ENCODE results near the gene CGB1. TPM values are rescaled to one million over a fixed set of nuclear protein-coding genes. Genes with fewer than 3 reads are reported as not detected.

The CGB1 gene
- total and polyA plus RNA-seq, 2 of the 8 experiments (the other 6 are each of a cell fraction or from before 2014, with no cell fraction given) = not detected

DNA sequence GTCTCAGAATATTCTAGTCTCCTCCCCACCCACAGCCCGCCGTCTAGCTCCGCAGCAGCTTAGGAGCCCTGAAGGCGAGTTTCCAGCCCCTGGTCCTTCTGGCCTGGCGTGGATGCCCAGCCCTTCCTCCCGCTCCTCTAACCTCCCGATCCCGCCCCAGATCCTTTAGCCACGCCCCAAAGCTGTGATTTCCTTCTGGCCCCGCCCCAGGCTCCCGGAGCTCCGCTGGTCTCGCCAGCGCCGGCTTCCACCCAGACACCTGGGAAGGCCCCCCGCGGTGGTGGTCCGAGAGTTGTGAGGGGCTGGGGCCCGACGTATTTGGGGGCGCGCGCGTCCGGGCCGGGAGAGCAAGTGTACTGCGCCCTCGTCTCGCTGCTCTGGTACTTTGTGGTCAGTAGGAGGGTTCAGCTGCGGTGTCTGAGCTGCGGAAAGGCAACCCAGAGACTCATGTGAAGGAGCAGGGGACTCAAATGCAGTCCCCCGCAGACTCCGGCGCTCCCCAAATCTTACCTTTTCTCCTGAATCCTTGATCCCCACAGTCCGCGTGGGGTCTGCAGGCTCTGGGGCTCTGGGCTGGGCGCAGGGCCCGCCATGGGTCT lies 21.0 kb upstream of the CGB1 start, which contains the start of gene CGB7 (continued):
- TF ChIP-seq, protein P1, sequence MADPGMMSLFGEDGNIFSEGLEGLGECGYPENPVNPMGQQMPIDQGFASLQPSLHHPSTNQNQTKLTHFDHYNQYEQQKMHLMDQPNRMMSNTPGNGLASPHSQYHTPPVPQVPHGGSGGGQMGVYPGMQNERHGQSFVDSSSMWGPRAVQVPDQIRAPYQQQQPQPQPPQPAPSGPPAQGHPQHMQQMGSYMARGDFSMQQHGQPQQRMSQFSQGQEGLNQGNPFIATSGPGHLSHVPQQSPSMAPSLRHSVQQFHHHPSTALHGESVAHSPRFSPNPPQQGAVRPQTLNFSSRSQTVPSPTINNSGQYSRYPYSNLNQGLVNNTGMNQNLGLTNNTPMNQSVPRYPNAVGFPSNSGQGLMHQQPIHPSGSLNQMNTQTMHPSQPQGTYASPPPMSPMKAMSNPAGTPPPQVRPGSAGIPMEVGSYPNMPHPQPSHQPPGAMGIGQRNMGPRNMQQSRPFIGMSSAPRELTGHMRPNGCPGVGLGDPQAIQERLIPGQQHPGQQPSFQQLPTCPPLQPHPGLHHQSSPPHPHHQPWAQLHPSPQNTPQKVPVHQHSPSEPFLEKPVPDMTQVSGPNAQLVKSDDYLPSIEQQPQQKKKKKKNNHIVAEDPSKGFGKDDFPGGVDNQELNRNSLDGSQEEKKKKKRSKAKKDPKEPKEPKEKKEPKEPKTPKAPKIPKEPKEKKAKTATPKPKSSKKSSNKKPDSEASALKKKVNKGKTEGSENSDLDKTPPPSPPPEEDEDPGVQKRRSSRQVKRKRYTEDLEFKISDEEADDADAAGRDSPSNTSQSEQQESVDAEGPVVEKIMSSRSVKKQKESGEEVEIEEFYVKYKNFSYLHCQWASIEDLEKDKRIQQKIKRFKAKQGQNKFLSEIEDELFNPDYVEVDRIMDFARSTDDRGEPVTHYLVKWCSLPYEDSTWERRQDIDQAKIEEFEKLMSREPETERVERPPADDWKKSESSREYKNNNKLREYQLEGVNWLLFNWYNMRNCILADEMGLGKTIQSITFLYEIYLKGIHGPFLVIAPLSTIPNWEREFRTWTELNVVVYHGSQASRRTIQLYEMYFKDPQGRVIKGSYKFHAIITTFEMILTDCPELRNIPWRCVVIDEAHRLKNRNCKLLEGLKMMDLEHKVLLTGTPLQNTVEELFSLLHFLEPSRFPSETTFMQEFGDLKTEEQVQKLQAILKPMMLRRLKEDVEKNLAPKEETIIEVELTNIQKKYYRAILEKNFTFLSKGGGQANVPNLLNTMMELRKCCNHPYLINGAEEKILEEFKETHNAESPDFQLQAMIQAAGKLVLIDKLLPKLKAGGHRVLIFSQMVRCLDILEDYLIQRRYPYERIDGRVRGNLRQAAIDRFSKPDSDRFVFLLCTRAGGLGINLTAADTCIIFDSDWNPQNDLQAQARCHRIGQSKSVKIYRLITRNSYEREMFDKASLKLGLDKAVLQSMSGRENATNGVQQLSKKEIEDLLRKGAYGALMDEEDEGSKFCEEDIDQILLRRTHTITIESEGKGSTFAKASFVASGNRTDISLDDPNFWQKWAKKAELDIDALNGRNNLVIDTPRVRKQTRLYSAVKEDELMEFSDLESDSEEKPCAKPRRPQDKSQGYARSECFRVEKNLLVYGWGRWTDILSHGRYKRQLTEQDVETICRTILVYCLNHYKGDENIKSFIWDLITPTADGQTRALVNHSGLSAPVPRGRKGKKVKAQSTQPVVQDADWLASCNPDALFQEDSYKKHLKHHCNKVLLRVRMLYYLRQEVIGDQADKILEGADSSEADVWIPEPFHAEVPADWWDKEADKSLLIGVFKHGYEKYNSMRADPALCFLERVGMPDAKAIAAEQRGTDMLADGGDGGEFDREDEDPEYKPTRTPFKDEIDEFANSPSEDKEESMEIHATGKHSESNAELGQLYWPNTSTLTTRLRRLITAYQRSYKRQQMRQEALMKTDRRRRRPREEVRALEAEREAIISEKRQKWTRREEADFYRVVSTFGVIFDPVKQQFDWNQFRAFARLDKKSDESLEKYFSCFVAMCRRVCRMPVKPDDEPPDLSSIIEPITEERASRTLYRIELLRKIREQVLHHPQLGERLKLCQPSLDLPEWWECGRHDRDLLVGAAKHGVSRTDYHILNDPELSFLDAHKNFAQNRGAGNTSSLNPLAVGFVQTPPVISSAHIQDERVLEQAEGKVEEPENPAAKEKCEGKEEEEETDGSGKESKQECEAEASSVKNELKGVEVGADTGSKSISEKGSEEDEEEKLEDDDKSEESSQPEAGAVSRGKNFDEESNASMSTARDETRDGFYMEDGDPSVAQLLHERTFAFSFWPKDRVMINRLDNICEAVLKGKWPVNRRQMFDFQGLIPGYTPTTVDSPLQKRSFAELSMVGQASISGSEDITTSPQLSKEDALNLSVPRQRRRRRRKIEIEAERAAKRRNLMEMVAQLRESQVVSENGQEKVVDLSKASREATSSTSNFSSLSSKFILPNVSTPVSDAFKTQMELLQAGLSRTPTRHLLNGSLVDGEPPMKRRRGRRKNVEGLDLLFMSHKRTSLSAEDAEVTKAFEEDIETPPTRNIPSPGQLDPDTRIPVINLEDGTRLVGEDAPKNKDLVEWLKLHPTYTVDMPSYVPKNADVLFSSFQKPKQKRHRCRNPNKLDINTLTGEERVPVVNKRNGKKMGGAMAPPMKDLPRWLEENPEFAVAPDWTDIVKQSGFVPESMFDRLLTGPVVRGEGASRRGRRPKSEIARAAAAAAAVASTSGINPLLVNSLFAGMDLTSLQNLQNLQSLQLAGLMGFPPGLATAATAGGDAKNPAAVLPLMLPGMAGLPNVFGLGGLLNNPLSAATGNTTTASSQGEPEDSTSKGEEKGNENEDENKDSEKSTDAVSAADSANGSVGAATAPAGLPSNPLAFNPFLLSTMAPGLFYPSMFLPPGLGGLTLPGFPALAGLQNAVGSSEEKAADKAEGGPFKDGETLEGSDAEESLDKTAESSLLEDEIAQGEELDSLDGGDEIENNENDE (IDR thresholded peaks at IDR 0.05; ENCODE audit: insufficient replicate concordance, low read length) = no peak
- TF ChIP-seq SRF (IDR thresholded peaks at IDR 0.05; ENCODE audit: low read depth, low read length) (no peak), POLR2AphosphoS5 (IDR thresholded peaks at IDR 0.05; ENCODE audit: low read depth, low read length) (no peak)
- TF ChIP-seq, protein P2, sequence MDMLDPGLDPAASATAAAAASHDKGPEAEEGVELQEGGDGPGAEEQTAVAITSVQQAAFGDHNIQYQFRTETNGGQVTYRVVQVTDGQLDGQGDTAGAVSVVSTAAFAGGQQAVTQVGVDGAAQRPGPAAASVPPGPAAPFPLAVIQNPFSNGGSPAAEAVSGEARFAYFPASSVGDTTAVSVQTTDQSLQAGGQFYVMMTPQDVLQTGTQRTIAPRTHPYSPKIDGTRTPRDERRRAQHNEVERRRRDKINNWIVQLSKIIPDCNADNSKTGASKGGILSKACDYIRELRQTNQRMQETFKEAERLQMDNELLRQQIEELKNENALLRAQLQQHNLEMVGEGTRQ (IDR thresholded peaks at IDR 0.05; ENCODE audit: low read length) = no peak

Data from H1 (cell line).